Measurements from ENCODE around the gene ARHGAP32.

DNA sequence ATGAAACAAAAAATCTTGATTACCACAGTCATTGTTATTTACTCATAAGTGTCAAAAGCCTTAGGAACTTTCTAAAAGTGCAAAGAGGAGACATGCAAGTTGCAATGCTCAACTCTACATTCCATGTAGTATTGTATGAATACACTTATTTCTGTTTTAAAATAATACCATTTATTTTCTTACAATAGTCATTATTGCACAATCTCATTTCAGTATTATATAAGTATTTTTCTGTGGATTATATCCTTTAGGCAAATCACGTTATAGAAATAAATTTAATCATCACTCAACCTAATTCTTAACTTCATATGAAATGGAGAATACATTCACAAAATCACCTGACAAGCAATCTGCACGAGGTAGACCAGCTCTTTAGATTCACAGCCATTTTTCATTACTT, 98.8 kb downstream of the ARHGAP32 start:
- TF ChIP-seq TAF1 (IDR thresholded peaks at IDR 0.05; ENCODE audit: low read depth, low read length): no peak
- no peak for TF ChIP-seq POLR2A (IDR thresholded peaks at IDR 0.05; ENCODE audit: low read depth, low read length)
